Measurements from ENCODE around the gene USF1.
A peak's percentile ranks its signal among the peaks of the same experiment; 100 is the strongest.
"Not testable (repeated sequence)": the region's sequence is repeated elsewhere in the genome, so short reads cannot be mapped to it uniquely, and the experiment has no call there.

USF1 gene

DNA sequence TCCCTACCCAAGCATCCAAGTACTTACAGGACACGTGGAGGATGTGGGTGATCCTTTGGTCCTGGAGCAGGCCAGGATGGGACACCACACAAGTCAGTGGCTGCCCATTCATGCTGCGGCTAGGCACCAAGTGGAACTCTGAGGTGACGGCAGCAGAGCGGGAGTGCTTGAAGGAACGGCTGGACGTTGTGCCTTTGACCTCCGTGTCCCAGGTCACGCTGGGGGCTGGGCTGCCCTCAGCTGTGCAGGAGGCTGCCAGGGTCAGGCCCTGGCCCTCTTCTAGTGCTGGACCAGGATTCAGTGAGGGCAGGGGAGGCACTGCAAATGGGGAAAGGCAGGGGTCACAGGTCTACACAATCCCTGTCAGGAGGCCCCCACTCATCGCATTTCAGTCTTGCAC lies 31.6 kb upstream of the USF1 start:
- DNase-seq, result no peak

DNA sequence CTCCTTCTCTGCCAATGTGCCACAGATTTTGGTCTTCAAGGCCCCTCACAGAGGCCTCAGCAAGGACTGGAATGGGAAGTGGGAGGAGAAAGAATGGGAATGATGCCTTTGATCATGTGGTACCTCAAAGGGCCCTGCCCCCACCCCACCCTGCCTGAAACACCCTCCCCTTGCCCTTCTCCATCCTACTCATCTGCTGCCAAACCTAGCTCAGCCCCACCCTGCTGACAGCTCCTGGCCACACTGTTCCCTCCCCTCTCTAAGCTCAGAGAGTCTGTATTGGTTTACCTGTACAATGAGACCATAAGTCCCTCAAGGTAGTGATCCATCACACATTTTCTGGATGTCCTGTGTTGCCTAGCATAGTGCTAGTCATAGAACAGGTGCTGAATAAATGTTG lies 30.6 kb upstream of the USF1 start:
- DNase-seq, result no peak

DNA sequence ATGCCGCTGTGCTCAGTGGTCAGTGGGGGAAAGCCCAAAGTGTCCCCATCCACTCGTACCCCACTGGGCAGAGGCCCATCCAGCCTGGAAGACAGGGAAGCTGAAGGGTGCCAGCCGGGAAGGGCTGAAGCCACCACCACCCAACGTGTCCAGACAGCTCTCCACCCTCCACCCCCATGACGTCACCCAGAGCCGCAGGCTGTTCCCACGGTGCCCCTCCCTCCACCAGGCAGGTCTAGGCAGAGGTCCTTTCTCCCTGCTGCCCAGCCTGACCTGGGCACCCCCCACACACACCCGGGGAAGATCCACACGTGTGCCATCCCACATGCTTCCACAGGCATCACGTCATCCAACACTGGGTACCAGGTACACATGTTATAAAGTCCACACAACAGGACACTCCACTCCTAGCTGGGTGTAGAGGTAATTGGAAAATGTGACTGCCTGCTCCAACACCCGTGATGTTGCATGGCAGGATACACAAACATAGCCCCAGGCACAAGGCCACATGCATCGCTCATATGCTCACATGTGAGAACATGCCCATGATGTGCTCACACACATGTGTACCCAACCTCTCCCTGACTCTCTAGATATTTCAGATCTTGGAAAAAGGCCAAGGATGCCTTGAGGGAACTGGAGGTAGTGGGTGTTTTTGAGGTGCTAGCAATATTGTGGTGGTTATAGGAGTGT lies 29.0 kb upstream of the USF1 start:
- no peak for DNase-seq

DNA sequence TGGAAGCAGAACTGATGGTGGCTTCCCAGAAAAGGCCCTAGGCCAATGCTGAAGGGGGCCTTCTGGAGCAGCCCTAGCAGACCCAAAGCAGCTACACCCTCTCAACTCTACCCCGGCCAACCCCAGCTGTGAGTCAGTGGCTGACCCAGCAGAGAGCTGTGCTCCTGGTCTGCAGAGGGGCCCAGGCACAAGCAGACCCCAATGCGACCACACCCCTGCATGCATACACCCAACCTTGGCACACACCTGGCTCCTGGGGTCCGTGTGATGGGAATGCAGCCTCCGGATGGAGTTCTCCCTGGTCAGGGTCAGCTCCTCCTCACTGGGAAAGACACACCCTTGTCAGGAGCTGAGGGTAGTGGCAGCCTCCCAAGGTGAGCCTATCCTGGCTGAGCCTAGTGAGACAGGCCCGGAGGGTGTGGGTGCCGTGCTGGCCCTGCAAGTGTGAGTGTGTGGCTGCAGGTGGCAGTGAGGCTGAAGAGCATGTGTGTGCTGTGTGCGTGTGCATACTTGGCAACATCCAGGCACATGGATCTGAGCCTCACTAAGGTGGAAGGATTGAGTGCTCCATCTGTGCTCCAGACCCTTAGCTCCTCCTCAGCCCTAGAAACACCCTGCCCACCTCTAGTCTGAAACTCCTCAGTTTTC lies 27.8 kb upstream of the USF1 start:
- no peak for DNase-seq

DNA sequence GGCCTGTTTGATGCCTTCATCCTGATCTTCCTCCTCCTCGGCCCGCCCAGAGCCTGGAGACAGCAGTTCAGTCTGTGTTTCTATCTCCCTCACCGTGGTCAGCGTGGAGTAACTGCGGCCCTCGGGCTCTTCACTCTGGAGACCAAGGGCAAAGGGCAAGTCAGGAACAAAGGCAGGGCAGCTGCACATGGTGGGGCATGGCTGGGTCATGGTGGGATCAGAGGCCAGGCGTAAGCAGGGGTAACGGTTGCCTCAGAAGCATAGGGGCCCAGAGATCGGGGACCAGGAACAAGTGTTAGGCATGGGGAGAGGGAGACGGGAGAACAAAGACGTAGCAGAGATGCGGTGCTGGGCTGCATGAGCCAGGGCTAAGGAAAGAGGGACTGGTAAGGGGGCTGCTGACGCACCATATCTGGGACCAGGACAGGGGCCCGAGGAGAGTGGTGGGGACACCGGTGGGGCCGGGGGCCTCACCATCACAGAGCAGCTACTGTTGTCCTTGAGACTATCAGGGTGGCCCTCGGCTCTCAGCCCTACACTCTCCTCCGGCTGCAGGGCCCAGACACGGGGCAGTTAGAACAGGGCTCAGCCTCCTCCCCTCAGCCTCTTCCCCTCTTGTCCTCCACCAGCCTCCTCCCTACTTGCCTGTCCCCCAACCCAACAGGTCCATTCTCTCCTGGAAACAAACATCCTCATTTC lies 27.1 kb upstream of the USF1 start:
- DNase-seq, result no peak

DNA sequence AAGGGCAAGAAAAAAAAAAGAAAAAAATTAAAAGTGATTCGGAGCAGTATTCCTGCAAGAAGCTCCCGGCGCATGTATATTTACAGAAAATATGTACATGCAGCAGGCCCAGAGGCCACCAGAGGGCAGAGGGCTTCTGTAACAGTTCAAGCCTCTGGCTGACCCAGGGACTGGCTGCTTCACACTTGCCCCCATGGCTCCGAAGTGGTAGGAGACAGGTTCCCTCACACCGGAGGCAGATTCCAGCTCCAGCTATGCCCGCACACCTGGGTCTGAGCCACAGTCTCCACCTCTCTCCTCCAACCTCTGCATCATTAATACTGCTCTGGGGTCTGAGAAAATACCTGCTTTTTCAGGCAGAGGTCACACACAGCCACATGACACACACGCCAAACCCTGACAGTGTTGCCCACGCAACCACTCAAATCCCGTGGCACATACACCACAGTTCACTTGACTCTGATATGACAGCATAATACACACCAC lies 26.2 kb upstream of the USF1 start:
- DNase-seq, result peak; percentile 84

DNA sequence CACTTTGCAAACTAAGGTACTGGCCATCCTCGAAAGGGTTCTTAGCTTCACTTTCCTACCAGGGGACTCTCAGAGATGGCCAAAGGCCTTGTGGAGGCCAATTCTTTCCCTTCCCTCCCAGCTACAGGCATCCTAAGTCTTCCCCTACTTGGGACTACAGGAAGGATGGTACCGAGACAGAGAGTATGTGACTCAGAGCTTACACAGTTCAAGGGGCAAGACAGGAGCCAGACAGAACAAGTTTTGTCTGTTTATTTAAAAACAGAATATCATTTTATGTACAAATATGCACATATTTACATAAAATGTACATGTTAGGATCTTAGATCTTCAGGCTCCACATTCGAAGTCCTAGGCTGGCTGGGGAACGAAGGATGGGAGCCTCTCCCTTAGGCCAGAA lies 25.0 kb upstream of the USF1 start:
- DNase-seq, result no peak

DNA sequence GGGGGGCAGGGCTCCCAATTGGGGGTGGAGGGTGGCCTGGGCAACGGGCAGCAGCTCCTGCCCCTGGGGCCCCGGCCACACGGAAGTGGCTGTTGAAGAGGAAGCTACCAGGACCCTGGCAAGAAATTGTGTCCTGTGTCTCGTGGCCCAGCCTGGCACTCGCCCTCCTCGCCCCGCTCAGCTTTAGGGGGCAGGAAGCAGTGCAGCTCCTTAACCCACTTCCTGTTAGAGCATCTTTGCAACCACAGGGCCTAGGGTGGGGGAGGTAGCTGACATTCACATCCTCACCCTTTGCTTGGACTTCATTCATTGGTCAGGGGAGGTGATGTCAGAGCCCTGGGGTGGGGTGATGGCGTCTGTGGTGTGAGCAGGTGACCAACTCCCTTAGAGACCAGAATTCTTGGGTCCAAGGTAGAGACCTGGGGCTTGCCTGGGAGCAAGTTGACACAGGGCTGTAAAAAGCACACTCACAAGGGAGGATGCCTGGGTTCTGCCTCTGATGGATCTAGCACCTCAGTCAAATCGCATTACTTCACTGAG lies 24.0 kb upstream of the USF1 start, which contains the start of gene ARHGAP30:
Gene ARHGAP30, minus strand, starts transcription at position 161 of the 540 bp plus-strand sequence. CDS start 267 bp downstream, outside the sequence.
- DNase-seq, result no peak

DNA sequence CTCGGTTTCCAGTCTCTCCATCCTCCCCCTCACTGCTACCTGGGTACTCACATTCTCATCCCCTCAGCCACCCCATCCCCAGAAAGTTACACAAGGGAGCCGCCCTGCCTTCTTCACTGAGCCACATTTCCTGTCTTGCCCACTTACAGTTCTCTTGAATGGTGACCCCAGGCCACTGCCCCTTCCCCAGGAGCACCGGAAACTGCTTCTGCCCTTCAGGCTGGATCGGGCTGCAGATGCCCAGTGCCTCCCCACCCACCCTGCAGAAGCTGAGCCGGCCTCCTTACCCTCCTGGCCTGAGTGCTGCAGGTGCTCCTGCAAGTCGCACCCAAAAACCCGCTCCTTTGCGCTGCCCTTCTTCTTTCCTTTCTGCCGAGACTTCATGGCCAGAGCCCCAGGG lies 23.5 kb upstream of the USF1 start:
- no peak for DNase-seq

DNA sequence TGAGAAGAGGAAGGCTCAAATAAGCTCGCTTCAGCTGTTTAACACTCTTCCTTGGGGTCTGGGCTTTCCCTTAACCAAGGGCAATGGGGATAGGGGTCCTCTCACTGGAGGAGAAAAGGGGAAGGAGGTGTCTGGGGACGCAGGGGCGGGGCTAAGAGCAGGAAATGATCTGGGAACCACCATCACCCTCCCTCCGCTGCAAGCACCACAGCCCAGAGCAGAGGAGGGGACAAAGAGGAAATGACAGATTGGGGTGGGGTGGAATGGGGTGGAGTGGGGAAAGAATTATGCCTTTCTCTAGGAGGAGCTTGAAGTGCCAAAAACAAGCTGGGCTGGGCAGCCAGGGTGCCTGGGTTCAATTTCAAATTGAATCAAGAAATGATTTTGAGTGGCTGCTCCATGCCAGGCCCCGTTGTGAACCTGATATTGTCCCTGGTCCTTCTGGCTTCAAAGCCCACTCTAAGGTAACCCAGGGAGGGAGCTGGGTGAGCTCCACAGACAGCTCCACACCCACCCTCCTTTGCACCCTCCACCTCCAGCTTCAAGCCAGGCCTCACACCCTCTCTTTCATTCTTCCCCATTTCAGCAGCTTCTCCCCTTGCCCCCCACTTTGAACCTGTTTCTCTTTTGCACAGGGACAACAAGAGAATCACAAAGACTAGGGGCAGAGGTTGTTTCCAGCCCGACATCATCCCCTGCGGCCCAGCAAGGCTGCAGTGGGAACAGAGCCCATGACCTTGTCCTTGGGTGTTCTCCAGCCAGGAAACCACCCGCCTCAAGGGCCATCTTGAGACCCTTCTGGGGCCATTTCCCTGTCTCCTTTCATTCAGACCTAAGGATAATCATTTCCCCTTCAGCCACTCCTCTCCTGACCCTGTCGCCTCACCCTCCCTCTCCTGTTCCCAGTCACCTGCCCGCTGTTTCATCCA lies 22.8 kb upstream of the USF1 start:
- DNase-seq, result peak; percentile 83

DNA sequence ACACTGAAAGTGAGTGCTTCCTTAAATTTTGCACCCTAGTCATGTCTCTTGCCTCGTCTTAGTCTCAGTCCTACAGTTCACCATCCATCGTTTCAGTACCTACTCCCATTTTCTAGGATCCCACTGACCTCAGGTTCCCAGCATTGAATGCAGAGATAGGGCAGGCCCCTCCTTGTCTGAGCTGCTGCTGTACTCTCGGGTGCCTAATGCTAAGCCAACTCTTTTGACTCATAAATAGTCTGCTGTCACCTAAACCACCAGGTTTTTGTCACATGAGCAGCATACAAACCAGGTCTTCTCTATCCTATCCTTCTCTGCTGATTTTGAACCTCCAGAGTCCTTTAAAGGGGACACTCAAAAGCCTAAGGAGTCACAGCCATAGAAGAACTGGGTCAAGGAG lies 20.9 kb upstream of the USF1 start:
- no peak for DNase-seq

DNA sequence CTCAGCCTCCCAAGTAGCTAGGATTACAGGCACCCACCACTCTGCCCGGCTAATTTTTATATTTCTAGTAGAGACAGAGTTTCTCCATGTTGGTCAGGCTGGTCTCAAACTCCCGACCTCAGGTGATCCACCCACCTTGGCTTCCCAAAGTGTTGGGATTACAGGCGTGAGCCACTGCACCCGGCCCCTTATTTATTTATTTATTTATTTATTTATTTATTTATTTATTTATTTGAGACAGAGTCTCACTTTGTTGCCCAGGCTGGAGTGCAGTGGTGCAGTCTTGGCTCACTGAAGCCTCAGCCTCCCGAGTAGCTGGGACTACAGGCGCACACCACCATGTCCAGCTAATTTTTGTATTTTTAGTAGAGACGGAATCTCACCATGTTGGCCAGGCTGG lies 19.9 kb upstream of the USF1 start:
- DNase-seq, result not testable (repeated sequence)

DNA sequence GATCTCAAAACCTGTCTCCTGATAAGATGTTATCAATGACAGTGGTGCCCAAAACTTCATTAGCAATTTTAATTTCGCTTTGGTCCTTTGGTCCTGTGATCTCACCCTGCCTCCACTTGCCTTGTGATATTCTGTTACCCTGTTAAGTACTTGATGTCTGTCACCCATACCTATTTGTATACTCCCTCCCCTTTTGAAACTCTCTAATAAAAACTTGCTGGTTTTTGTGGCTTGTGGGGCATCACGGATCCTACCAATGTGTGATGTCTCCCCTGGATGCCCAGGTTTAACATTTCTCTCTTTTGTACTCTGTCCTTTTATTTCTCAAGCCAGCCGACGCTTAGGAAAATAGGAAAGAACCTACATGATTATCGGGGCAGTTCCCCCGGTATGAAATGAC lies 18.2 kb upstream of the USF1 start:
- DNase-seq, result not testable (repeated sequence)

DNA sequence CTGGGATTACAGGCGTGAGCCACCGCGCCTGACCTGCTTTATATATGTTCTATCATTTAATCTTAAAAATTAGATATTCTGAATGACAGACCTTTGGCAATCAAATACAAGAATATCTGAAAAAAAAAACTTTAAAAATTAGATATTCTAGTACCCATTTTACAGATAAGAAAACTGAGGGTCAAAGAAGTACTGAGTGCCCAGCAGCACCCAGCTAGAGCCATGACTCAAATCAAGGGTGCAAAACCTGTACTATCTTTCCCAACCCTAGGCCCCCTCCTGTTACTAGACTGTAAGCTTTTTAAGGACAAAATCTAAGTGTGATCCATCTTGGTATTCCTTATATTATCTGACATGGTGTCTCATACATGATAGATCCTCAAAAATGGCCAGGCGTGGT lies 15.6 kb upstream of the USF1 start:
- DNase-seq, result no peak

DNA sequence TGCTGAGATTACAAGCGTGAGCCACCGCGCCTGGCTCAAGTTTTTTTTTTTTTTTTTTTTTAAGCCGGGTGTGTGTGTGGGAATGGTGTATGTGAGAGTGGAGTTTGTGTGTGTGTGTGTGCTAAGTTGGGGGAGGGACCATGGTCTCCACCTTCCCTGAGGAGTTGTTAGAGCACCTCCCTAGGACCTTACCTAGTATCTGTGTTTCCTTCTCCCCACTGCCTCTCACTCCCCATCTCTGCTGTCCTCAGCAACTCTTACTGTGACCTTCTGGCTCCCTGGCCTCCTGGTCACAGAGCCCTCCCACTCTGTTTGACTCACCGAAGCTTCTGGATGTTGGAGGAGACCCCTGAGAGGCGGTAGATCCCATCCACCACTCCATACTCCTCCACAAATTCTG lies 13.5 kb upstream of the USF1 start:
- no peak for DNase-seq

DNA sequence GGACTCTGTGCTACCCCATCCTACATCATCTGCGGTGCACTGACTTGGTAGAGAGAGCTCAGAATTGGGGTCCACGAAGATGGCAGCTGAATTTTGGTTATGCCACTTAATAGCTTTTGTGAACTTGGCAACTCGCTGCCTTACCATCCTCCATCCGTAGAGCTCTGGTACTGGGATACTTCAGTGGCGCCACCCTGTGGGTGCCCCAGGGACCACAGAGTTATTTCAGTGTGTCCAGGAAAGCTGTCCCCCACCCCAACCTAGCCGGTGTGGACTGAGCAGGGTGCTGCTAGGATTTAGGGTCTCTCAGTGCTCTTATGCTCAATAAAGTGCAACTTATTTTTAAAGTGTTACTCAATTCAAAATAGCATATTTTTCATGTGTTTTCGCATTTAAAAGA lies 9.0 kb upstream of the USF1 start:
- DNase-seq, result no peak

DNA sequence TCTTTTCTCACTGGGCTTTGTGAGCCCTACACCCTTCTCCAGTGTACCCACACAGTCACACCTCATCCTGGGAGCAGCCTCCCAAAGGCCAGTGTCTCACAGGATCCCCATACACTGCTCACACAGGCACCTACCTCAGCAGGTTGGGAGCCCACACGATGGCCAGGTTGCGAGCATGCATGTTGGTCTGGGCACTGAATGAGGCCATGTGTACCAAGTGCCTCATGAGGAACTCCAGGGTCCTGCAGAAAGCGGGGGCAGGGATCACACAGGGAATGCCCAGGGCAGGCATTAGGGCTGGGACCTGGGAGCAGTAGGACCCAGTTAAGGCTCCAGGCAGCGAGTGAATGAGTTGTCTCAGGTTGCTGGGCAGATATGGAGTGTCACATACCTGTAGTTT lies 8.5 kb upstream of the USF1 start:
- no peak for DNase-seq

DNA sequence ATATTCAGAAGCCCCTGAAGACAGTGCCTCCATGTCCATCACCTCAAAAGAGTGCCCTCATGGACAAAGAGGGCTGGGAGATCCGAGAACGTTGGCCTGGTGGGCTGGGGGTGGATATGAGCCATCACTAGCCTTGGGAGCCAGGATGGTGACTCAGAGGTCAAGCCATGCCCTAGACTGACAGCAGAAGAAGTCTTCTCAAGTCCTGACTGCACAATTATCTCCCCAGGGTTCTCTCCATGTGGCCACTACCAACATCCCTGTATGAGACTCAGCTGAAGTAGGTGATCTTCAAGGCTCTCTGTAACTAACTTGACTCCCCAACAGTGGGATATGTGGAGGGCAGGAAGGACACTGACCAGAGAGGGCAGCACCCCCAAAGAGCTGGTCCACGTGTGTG lies 7.1 kb upstream of the USF1 start:
- DNase-seq, result no peak

DNA sequence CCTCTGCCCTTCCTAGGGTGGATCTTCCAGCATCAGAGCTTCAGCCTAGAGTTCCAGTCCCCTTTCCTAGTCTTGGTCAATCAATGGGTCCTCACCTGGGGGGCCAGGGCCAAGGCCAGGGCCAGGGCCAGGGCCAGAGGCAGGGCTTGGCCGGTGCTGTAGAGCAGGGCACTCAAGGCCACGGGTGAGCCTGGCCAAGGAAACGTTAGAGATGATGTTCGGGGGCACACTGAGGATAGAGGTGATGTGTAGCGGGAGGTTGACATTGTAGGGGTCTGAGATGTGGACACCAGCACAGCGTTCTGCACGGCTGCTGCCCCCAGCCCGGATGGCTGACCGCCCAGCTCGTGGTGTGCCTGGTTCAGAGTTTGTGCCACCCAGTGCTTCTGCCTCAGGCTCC lies 5.4 kb upstream of the USF1 start:
- no peak for DNase-seq

DNA sequence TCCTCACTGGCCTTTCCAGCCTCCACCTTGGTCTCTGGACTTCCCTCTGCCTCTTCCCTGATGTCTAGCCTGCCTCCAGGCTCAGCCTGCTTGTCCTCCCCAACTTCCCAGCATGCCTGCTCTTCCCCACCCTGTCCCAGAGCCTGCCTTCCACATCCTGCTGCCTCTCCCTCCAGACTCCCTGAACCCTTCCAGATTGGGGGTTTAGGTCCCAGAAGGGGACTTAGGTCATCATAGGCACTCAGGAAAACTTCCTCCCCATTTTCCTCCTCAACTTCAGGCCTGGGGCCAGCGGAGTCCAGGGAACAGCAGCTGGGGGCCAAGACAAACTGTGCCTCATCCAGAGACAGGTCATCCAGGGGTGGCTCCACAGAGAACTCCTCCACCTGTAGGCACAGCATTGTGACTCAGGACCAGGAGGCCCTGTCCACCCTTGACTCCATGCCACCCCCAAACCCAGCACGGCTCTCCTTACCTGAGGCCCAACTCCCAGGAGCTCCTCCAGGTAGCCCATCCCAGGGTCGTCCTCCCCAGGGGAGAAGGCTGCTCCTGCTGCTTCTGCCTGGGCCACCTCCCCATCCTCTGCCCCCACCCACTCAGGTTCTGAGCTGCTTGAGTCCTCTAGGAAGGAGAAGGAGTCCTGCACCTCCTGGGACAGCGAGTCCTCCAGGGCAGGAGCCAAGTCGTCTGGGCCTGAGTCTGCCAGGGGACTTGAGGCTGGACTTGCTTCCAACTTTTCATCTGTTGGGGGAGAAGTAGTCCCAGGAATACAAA lies 3.4 kb upstream of the USF1 start:
- no peak for DNase-seq

DNA sequence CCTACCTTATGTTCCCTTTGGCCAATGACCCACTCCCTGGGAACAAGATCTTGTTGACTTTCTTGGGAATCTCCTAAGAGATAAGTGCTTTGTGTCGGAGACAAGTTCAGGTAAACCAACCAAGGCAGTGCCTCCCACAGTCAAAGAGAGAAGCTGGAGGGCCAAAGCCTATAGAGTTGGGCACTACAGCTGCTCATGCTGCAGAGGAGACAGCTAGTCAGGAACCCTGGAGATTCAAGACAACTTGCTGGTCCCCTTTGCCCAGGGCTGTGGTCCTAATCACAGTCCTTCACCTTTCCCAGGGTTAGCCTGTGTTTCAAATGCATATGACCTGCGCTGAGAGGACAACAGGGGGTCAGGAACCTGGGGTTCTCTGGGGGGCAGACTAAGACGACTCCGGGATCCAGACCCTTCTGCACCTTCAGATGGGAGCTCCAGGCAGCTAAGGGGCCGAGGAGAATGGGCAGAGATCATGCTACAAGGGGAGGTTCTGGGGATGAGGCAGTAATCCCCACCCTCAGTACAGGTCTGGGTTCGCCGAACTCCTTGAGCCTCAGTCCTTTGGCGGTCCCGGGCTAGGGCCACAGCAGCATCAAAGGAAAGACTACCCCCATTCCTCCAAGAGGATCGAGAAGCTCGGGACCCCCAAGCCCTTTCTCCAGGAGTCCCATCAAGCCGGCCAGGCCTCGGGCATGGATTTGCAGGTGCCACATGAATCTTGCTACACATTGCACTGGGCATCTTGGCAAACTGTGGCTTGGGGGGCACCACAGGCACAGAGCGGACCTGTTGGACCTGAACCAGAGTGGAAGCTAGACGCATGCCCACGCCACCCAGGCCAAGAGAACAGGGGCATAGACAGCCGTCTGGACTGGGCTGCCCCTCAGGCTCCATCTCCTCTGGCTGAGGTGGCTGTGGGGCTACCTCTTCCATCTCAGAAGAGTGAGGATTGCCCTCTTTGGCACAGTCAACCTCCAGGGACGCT lies 2.0 kb upstream of the USF1 start:
- DNase-seq, result no peak
